ENCODE data around the gene COL27A1. TPM values are rescaled to one million over a fixed set of nuclear protein-coding genes. Genes with fewer than 3 reads are reported as not detected.

The COL27A1 gene
- total RNA-seq, 1 experiment from 2014 or later: 12.0 TPM

GRCh38 chr9:114355821-114356220 is 200.5 kb downstream of the COL27A1 start:
- Histone ChIP-seq H3K27me3 (ENCODE audit: insufficient read depth, low read length) (no peaks in the 10 kb centered on the region), H3K9me2 (ENCODE audit: insufficient read depth) (no peaks in the 10 kb centered on the region), H3K4me2 (ENCODE audit: low read length) (no peak overlapping the region), H3K36me3 (ENCODE audit: control insufficient read depth in 1 of 2, insufficient read depth in 2 of 2, low read length in 2 of 2) (no peaks in the 10 kb centered on the region; a peak in 1 of 4 replicates), H3K27ac (ENCODE audit: low read depth, low read length) (no peak overlapping the region), H3K79me2 (ENCODE audit: insufficient read depth, low read length) (no peaks in the 10 kb centered on the region), H2AFZ (ENCODE audit: low read depth, low read length, poor library complexity, severe bottlenecking) (no peak overlapping the region), H3K4me1 (ENCODE audit: control insufficient read depth in 1 of 2, insufficient read depth in 2 of 2, low read length in 2 of 2) (no peaks in the 10 kb centered on the region), H3K9me3 (ENCODE audit: control insufficient read depth in 1 of 2, insufficient read depth in 1 of 2, low read depth in 1 of 2, low read length in 2 of 2) (no peaks in the 10 kb centered on the region), H3K4me3 (replicated peaks in 1 of 2; ENCODE audit: low read depth in 1 of 2, low read length in 2 of 2) (no peak overlapping the region), H3K9ac (ENCODE audit: low read length) (no peak overlapping the region), H4K20me1 (ENCODE audit: insufficient read depth) (no peaks in the 10 kb centered on the region)
- intact Hi-C loops (cut with micrococcal nuclease): no loop called here
- ChIA-PET CTCF (no interaction called here), POLR2A (no interaction called here), RAD21 (ENCODE audit: low non-redundant PET in 1 of 2, low total read pairs in 2 of 2, uncharacterized antibody in 2 of 2, unreplicated experiment in 2 of 2) (interaction anchor here in 1 of 2 experiments (0.6 kb wide), 1 partner anchor 18 kb away, joined by 9 read pairs; no protein-coding TSS in a partner anchor)
- DNase-seq (ENCODE audit: low read depth, low spot score): no peak
- no peak for ATAC-seq
- TF ChIP-seq EZH2 (IDR thresholded peaks at IDR 0.05) (no peak), CBX3 (IDR thresholded peaks at IDR 0.05; ENCODE audit: low read depth) (no peak), TCF7L2 (IDR thresholded peaks at IDR 0.05; ENCODE audit: borderline replicate concordance, extremely low read depth, insufficient read depth, insufficient read length) (no peak), SIN3A (IDR thresholded peaks at IDR 0.05; ENCODE audit: low read depth) (no peak), ZNF274 (IDR thresholded peaks at IDR 0.05; ENCODE audit: low read depth, low read length) (no peak), FOSL1 (IDR thresholded peaks at IDR 0.05; ENCODE audit: low read depth) (no peak), ELF1 (IDR thresholded peaks at IDR 0.05; ENCODE audit: borderline replicate concordance, low read depth) (no peak)
- no TSS peak for BruUV-seq (replicated peaks)

GRCh38 chr9:114356792-114357191 is 201.5 kb downstream of the COL27A1 start:
- H3K4me1 ChIP-seq (ENCODE audit: control insufficient read depth in 1 of 2, insufficient read depth in 2 of 2, low read length in 2 of 2): no peaks in the 10 kb centered on the region
- no peak overlapping the region for H3K4me2 ChIP-seq (ENCODE audit: low read length)
- intact Hi-C loops (cut with micrococcal nuclease): no loop called here
- no peaks in the 10 kb centered on the region; a peak in 1 of 4 replicates for H3K36me3 ChIP-seq (ENCODE audit: control insufficient read depth in 1 of 2, insufficient read depth in 2 of 2, low read length in 2 of 2)
- no peaks in the 10 kb centered on the region for H3K27me3 ChIP-seq (ENCODE audit: insufficient read depth, low read length)
- ATAC-seq (no peak), DNase-seq (ENCODE audit: low read depth, low spot score) (no peak)
- H4K20me1 ChIP-seq (ENCODE audit: insufficient read depth): no peaks in the 10 kb centered on the region
- H3K4me3 ChIP-seq (replicated peaks in 1 of 2; ENCODE audit: low read depth in 1 of 2, low read length in 2 of 2): no peak overlapping the region
- BruUV-seq (replicated peaks): no TSS peak
- H2AFZ ChIP-seq (ENCODE audit: low read depth, low read length, poor library complexity, severe bottlenecking): no peak overlapping the region
- H3K27ac ChIP-seq (ENCODE audit: low read depth, low read length): no peak overlapping the region
- ChIA-PET POLR2A (no interaction called here), CTCF (no interaction called here), RAD21 (ENCODE audit: low non-redundant PET in 1 of 2, low total read pairs in 2 of 2, uncharacterized antibody in 2 of 2, unreplicated experiment in 2 of 2) (no interaction called here)
- no peaks in the 10 kb centered on the region for H3K9me3 ChIP-seq (ENCODE audit: control insufficient read depth in 1 of 2, insufficient read depth in 1 of 2, low read depth in 1 of 2, low read length in 2 of 2)
- no peaks in the 10 kb centered on the region for H3K79me2 ChIP-seq (ENCODE audit: insufficient read depth, low read length)
- no peaks in the 10 kb centered on the region for H3K9me2 ChIP-seq (ENCODE audit: insufficient read depth)
- H3K9ac ChIP-seq (ENCODE audit: low read length): no peak overlapping the region
- TF ChIP-seq MAX (IDR thresholded peaks at IDR 0.05) (no peak), ELF1 (IDR thresholded peaks at IDR 0.05; ENCODE audit: borderline replicate concordance, low read depth) (no peak), SP1 (IDR thresholded peaks at IDR 0.05; ENCODE audit: low read depth) (no peak), CTCF (IDR thresholded peaks at IDR 0.05 in 2 of 3, conservative IDR thresholded peaks at IDR 0.05 in 1 of 3; ENCODE audit: borderline replicate concordance in 1 of 3, insufficient read depth in 1 of 3, low read depth in 2 of 3, low read length in 2 of 3) (no peak), EZH2 (IDR thresholded peaks at IDR 0.05) (no peak), JUND (IDR thresholded peaks at IDR 0.05) (no peak), EZH2phosphoT487 (IDR thresholded peaks at IDR 0.05; ENCODE audit: borderline replicate concordance) (no peak), ZBTB33 (IDR thresholded peaks at IDR 0.05; ENCODE audit: extremely low read depth, insufficient replicate concordance, low read length) (no peak), ZNF274 (IDR thresholded peaks at IDR 0.05; ENCODE audit: low read depth, low read length) (no peak)

Measured in HCT116 (cell line).